Measurements from ENCODE around the gene INSC. TPM values are rescaled to one million over a fixed set of nuclear protein-coding genes. Genes with fewer than 3 reads are reported as not detected.

Gene INSC
- total RNA-seq, 2 donors from 2014 or later: 0.14 to 0.23 TPM

- intact Hi-C loops (cut with DNase I): loop anchor here in 1 of 2 donors (2.0 kb wide), 1 partner anchor 100 kb away; no protein-coding TSS in a partner anchor
- DNase-seq (ENCODE audit: low spot score): no peak
Observed at GRCh38 chr11:15106201-15106965, 8.3 kb upstream of the INSC start.

DNA sequence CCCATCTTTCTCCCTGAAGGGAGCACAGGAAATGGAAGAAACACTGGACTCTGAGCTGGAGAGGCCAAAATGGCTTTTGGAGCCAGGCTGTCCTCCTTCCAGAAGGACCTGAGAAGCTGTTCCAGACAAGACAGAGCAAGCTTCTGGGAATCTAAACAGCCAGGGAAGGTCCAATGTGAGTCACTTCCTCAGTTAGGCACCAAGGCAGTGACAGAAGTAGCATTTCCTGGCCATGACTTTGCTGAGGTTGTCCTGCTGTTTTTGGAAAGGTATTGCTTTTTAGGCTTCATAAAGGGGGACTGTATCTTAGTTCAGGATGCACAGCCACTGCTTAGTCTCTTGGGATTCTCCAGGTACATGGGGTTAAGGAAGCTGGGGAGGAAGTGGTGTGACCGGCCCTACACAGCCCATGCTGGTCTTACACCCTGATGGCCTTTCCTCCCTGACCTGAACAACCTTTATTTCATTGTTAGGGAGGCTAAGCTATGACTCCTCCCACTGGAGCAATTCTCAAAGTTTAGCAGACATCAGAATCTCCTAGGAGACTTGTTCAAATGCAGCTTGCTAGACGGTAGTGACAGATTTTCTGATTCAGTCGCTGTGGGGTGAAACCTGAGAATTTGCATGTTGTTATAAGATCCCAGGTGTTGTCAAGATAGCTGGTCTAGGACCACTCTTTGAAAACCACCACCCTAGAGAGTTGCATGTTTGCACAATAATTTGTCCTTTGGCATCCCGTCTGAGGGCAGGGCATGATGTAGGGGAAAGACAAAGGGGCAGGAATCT lies 6.8 kb upstream of the INSC start:
- no peak for DNase-seq (ENCODE audit: low spot score)
- intact Hi-C loops (cut with DNase I): loop anchor here in 1 of 2 donors (2.0 kb wide), 1 partner anchor 99 kb away; no protein-coding TSS in a partner anchor

GRCh38 chr11:15108592-15109130 lies 6.1 kb upstream of the INSC start:
- no peak for DNase-seq (ENCODE audit: low spot score)
- intact Hi-C loops (cut with DNase I): no loop called here

- no peak for DNase-seq (ENCODE audit: low spot score)
- intact Hi-C loops (cut with DNase I): no loop called here
Observed at GRCh38 chr11:15109602-15110001, 5.1 kb upstream of the INSC start.

DNA sequence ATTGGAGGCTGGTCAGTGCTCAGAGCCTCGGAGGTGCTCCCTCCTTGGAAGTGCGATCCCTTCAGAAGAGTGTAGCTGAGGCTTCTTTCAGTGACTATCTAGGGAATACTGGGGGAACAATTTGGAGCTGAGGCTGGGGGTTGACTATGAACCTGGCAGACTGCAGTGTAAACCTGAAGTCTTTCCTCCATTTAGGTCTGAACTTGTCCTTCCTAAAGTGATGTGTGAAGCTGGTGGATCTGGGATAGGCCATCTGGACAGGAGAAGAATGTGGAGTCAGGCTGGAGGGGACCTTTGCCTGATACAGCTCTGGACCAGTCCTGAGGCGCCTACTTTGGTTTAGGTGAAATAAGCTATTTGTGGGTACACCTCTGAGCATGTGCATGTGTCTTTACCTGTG lies 3.5 kb upstream of the INSC start:
- intact Hi-C loops (cut with DNase I): no loop called here
- no peak for DNase-seq (ENCODE audit: low spot score)

GRCh38 chr11:15112131-15112541 lies 2.6 kb upstream of the INSC start:
- no peak for DNase-seq (ENCODE audit: low spot score)
- intact Hi-C loops (cut with DNase I): no loop called here

- no peak for DNase-seq (ENCODE audit: low spot score)
- intact Hi-C loops (cut with DNase I): no loop called here
Observed at GRCh38 chr11:15113381-15113780, 1.3 kb upstream of the INSC start.

DNA sequence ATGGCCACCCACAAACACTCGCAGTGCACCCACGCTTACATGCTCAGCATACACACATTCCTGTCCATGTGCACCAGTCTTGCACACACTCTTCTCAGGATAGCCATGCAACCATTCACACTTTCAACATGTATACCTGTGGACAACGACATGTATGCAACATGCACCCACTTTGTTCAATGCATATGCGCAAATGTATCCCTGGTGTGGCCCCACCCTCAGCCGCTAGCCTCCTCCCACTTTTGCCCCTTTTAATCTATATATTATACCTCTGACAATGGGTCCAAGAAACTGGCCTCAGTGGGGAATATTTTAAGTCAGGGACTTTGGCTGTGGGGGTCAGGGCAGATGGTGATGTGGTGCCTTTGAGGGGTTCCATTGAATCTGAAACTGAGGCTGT lies 963 bp downstream of the INSC start:
- intact Hi-C loops (cut with DNase I): no loop called here
- no peak for DNase-seq (ENCODE audit: low spot score)

DNA sequence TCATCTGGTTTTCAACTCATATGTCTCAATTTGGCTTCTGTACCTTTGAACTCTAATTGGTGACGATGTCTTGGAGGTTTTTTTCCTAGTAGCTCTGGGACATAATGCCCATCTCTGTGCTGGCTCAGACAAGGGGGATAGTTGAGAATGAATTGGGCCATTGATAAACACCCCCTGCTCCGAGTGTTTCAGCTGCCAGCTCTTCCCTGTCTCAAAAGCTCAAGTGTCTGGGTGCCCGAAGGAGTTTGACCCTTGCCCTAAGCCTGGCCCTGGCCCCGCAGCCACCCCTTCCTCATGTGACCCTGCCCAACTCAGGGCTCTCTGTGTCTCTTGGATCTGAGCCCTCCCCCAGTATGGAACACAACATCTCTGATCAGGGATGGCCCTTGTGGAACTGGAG lies 3.0 kb downstream of the INSC start:
- DNase-seq (ENCODE audit: low spot score): no peak
- intact Hi-C loops (cut with DNase I): no loop called here

GRCh38 chr11:15118431-15118830 lies 3.7 kb downstream of the INSC start:
- intact Hi-C loops (cut with DNase I): no loop called here
- DNase-seq (ENCODE audit: low spot score): no peak

DNA sequence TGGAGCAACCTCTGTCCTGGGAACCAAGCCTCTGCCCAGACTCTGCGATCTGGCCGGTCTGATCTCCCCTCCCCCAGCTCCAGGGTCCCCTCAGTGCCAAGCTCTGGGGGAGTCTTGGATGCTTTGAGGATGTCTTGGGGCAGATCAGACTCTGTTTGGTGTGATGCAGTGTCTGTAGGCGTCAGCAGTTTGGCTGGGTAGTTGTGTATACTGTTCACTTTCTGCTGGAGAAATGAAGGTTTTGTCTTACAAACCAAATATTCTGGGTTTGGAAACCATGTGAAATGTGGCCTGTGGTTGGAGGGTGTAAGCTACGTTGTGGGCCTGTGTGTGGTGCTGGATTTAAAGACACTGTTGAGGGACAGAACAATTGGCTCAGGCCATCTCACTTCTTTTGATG lies 4.6 kb downstream of the INSC start:
- intact Hi-C loops (cut with DNase I): no loop called here
- DNase-seq (ENCODE audit: low spot score): no peak

GRCh38 chr11:15119826-15120225 lies 5.1 kb downstream of the INSC start:
- no peak for DNase-seq (ENCODE audit: low spot score)
- intact Hi-C loops (cut with DNase I): no loop called here

DNA sequence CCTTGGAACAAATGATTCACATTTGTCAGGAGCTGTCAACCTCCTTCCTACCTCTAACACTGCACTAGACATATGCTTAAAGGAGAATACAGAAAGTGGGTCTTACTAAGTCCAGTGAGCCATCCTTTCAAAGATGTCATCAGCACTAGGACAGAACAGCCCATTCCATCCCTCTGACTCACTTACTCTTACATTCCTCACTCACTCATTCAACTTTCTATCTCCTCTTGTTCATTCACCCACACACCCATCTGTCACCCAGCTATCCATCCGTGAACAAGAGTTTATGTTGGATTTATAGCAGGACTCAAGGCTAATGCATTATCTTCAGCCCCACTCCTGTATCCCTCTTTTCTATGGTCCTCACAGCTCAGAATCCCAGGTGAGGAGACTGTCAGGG lies 9.1 kb downstream of the INSC start:
- intact Hi-C loops (cut with DNase I): no loop called here

DNA sequence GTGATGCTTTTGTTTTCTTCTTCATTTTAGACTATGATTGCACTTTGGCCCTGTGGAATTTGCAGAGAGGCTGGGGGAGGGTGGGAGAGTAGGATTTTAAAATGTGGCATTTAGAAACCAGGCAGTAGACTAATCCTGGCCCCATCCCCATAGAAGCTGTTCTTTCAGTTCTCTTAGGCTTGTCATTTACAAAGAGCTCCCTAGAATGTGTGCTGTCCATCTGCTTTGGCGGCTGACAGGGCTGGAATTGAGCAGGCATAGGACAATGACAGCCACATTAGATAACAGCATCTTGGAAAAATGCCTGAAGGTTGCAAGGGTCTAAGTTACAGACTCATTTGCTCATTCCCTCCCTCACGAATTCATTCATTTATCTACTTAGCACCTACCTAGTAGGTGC lies 9.8 kb downstream of the INSC start:
- intact Hi-C loops (cut with DNase I): no loop called here
- no peak for DNase-seq (ENCODE audit: low spot score)

More for the DNA sequence above, 9.1 kb downstream of the INSC start:
- no peak for DNase-seq (ENCODE audit: low spot score)

DNA sequence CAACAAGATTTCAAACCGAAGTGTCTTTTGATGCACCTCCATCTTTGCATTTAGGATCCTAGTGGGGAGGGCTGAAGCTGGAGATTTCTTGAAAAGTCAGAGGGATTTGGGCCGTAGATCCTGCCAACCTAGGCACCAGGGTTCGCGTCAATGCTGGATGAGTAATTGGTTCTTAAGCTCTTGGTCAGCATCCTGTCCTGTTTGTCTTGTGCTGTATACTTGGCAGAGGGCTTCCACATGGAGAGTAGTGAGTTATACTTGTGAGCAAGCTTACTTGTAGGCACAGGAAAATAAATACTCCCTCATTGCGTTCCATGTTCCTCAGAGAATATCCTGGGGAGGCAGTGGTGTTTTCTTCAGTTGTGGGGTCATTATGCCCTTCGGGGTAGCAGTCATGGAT lies 12.6 kb downstream of the INSC start:
- no peak for DNase-seq (ENCODE audit: low spot score)
- intact Hi-C loops (cut with DNase I): no loop called here

GRCh38 chr11:15128621-15129020 lies 13.9 kb downstream of the INSC start:
- no peak for DNase-seq (ENCODE audit: low spot score)
- intact Hi-C loops (cut with DNase I): no loop called here

GRCh38 chr11:15136166-15136565 lies 21.4 kb downstream of the INSC start:
- intact Hi-C loops (cut with DNase I): no loop called here
- no peak for DNase-seq (ENCODE audit: low spot score)

GRCh38 chr11:15139096-15139770 lies 24.5 kb downstream of the INSC start:
- no peak for DNase-seq (ENCODE audit: low spot score)
- intact Hi-C loops (cut with DNase I): no loop called here

DNA sequence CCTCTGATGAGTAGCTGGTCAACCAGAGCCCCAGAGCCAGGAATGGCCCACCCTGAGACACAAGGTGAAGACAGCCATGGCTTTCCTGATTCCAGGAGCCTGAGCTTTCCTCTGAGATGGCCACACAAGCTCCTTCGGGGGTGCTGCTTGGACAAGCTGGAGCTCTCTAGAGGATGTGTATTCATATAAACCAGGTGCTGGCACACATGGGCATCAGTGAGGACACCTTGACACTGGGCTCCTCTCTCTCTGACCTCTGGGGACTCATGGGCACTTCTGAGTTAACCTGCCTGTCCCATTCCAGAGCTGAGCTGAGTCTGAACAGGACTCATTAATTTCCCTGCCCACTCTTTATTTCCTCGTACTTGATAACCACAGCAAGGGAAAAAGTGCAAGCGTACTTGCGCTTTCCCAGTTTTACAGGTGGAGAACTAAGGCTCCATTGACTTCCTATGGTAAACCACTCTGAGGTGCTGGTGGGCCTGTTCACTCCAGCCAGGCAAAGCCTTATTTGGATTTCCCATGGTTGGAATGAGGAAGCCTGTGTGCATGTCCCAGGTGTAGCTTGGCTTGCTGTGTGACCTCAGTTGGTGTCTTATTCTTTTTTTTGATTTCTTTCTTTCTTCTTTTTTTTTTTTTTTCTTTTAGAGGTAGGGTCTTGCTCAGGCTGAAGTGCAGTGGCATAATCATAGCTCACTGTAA lies 25.4 kb downstream of the INSC start:
- no peak for DNase-seq (ENCODE audit: low spot score)
- intact Hi-C loops (cut with DNase I): no loop called here

Data from posterior vena cava (tissue), 2 donors.